ENCODE measurements around the gene CAPN5. TPM values are rescaled to one million over a fixed set of nuclear protein-coding genes. Genes with fewer than 3 reads are reported as not detected.

The CAPN5 gene
- total and polyA plus RNA-seq, 2 experiments from 2014 or later, result 10.2 to 32.2 TPM

- TF ChIP-seq, protein P1, sequence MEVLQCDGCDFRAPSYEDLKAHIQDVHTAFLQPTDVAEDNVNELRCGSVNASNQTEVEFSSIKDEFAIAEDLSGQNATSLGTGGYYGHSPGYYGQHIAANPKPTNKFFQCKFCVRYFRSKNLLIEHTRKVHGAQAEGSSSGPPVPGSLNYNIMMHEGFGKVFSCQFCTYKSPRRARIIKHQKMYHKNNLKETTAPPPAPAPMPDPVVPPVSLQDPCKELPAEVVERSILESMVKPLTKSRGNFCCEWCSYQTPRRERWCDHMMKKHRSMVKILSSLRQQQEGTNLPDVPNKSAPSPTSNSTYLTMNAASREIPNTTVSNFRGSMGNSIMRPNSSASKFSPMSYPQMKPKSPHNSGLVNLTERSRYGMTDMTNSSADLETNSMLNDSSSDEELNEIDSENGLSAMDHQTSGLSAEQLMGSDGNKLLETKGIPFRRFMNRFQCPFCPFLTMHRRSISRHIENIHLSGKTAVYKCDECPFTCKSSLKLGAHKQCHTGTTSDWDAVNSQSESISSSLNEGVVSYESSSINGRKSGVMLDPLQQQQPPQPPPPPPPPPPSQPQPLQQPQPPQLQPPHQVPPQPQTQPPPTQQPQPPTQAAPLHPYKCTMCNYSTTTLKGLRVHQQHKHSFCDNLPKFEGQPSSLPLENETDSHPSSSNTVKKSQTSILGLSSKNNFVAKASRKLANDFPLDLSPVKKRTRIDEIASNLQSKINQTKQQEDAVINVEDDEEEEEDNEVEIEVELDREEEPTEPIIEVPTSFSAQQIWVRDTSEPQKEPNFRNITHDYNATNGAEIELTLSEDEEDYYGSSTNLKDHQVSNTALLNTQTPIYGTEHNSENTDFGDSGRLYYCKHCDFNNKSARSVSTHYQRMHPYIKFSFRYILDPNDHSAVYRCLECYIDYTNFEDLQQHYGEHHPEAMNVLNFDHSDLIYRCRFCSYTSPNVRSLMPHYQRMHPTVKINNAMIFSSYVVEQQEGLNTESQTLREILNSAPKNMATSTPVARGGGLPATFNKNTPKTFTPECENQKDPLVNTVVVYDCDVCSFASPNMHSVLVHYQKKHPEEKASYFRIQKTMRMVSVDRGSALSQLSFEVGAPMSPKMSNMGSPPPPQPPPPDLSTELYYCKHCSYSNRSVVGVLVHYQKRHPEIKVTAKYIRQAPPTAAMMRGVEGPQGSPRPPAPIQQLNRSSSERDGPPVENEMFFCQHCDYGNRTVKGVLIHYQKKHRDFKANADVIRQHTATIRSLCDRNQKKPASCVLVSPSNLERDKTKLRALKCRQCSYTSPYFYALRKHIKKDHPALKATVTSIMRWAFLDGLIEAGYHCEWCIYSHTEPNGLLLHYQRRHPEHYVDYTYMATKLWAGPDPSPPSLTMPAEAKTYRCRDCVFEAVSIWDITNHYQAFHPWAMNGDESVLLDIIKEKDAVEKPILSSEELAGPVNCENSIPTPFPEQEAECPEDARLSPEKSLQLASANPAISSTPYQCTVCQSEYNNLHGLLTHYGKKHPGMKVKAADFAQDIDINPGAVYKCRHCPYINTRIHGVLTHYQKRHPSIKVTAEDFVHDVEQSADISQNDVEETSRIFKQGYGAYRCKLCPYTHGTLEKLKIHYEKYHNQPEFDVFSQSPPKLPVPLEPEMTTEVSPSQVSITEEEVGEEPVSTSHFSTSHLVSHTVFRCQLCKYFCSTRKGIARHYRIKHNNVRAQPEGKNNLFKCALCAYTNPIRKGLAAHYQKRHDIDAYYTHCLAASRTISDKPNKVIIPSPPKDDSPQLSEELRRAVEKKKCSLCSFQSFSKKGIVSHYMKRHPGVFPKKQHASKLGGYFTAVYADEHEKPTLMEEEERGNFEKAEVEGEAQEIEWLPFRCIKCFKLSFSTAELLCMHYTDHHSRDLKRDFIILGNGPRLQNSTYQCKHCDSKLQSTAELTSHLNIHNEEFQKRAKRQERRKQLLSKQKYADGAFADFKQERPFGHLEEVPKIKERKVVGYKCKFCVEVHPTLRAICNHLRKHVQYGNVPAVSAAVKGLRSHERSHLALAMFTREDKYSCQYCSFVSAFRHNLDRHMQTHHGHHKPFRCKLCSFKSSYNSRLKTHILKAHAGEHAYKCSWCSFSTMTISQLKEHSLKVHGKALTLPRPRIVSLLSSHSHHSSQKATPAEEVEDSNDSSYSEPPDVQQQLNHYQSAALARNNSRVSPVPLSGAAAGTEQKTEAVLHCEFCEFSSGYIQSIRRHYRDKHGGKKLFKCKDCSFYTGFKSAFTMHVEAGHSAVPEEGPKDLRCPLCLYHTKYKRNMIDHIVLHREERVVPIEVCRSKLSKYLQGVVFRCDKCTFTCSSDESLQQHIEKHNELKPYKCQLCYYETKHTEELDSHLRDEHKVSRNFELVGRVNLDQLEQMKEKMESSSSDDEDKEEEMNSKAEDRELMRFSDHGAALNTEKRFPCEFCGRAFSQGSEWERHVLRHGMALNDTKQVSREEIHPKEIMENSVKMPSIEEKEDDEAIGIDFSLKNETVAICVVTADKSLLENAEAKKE (CRISPR knock-in tag; IDR thresholded peaks at IDR 0.05), result no peak
- no peak for TF ChIP-seq POLR2AphosphoS5 (IDR thresholded peaks at IDR 0.05; ENCODE audit: low read depth)
- no peak for TF ChIP-seq NANOG (IDR thresholded peaks at IDR 0.05; ENCODE audit: borderline replicate concordance)
- TF ChIP-seq ZNF331 (CRISPR knock-in tag; IDR thresholded peaks at IDR 0.05; ENCODE audit: low read depth), result no peak
- no peak for TF ChIP-seq STAT1 (IDR thresholded peaks at IDR 0.05; ENCODE audit: unreplicated experiment)
- TF ChIP-seq EZH2phosphoT487 (IDR thresholded peaks at IDR 0.05; ENCODE audit: unreplicated experiment), result no peak
- TF ChIP-seq, protein P2, sequence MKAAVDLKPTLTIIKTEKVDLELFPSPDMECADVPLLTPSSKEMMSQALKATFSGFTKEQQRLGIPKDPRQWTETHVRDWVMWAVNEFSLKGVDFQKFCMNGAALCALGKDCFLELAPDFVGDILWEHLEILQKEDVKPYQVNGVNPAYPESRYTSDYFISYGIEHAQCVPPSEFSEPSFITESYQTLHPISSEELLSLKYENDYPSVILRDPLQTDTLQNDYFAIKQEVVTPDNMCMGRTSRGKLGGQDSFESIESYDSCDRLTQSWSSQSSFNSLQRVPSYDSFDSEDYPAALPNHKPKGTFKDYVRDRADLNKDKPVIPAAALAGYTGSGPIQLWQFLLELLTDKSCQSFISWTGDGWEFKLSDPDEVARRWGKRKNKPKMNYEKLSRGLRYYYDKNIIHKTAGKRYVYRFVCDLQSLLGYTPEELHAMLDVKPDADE (IDR thresholded peaks at IDR 0.05), result no peak
- TF ChIP-seq, protein P3, sequence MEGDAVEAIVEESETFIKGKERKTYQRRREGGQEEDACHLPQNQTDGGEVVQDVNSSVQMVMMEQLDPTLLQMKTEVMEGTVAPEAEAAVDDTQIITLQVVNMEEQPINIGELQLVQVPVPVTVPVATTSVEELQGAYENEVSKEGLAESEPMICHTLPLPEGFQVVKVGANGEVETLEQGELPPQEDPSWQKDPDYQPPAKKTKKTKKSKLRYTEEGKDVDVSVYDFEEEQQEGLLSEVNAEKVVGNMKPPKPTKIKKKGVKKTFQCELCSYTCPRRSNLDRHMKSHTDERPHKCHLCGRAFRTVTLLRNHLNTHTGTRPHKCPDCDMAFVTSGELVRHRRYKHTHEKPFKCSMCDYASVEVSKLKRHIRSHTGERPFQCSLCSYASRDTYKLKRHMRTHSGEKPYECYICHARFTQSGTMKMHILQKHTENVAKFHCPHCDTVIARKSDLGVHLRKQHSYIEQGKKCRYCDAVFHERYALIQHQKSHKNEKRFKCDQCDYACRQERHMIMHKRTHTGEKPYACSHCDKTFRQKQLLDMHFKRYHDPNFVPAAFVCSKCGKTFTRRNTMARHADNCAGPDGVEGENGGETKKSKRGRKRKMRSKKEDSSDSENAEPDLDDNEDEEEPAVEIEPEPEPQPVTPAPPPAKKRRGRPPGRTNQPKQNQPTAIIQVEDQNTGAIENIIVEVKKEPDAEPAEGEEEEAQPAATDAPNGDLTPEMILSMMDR (conservative IDR thresholded peaks at IDR 0.05; ENCODE audit: low read depth in 2 of 2), result no peak
These were observed 78.2 kb downstream of the CAPN5 start (continued) for GRCh38 chr11:77144857-77145428.

All from GM23338 (cell line).